ENCODE results near the gene UGT2A1.

- no peak for TF ChIP-seq POLR2AphosphoS5 (IDR thresholded peaks at IDR 0.05; ENCODE audit: insufficient read depth in 1 of 2, low read depth in 1 of 2)
- TF ChIP-seq, protein P1, sequence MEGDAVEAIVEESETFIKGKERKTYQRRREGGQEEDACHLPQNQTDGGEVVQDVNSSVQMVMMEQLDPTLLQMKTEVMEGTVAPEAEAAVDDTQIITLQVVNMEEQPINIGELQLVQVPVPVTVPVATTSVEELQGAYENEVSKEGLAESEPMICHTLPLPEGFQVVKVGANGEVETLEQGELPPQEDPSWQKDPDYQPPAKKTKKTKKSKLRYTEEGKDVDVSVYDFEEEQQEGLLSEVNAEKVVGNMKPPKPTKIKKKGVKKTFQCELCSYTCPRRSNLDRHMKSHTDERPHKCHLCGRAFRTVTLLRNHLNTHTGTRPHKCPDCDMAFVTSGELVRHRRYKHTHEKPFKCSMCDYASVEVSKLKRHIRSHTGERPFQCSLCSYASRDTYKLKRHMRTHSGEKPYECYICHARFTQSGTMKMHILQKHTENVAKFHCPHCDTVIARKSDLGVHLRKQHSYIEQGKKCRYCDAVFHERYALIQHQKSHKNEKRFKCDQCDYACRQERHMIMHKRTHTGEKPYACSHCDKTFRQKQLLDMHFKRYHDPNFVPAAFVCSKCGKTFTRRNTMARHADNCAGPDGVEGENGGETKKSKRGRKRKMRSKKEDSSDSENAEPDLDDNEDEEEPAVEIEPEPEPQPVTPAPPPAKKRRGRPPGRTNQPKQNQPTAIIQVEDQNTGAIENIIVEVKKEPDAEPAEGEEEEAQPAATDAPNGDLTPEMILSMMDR (IDR thresholded peaks at IDR 0.05), result no peak
- no peak for TF ChIP-seq POLR2A (IDR thresholded peaks at IDR 0.05)
Observed at GRCh38 chr4:69549651-69550050, 103.4 kb downstream of the UGT2A1 start.
